DMS79 treated with DMSO at 0.1 percent for 48 hours (cell line): ENCODE data around the gene AHRR.

Experiments
- DNase-seq: peaks from one replicate; lab custom pipeline; 2025; lab: John Stamatoyannopoulos, UW

The AHRR gene

DNA sequence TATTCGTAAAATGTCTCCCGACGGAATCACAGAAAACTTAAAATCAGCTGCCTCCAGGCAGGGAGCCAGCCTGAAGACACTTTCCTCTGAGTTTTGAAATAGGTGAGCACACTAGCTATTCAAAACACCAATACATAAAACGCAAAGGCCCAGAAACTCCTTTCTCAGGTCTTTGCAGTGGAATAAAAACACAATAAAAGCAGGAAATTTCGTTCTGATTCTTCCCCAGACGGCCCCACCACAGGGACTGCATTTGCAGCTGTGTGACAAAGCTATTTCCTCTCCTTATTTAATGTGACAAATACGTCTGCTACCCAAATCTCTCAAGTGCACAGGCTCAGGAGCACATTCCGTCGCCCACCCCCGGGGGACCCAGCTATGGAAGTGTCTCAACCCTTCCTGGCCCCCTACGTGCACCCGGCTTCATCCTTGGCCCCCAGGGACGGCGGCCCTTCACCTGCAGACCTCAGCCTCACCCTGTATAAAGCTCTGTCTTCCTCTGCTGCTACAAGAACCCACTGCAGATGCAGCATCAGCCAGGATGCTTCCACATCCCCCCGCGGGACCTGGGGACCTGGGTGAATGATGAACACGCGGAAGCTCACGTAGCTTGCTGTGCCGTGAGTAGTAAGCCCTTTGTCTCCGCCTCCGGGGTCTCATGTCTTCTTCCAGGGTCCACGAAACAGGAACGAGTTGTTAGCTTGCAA lies 24.9 kb downstream of the AHRR start:
- DNase-seq: no peak

DNA sequence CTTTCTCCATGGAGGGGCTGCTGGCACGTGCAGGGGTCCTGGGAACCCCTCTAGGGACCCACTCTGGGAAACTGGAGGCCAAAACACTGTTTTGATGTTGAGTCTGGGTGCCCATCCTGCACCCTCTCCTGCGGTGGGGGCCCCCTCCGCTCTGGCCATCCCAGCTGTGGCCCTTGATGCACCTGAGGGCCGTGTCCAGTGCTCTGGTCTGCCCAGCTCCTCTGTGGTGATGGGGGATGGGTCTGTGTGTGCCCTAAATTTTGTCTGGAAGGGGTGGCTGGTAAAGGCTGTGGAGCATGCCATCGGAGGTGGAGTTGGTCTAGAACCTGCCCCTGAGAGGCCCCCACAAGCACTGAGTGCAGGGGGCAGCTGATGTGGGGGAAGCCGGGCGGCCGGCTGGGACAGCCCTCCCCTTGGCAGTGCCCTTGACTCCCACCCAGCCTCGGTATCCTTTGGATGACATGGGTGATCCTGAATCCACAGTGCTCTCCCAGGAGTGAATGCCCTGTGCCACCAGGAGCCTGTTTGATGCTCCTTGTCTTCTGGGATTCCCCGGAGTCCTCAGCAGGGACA lies 26.3 kb downstream of the AHRR start:
- DNase-seq: no peak

DNA sequence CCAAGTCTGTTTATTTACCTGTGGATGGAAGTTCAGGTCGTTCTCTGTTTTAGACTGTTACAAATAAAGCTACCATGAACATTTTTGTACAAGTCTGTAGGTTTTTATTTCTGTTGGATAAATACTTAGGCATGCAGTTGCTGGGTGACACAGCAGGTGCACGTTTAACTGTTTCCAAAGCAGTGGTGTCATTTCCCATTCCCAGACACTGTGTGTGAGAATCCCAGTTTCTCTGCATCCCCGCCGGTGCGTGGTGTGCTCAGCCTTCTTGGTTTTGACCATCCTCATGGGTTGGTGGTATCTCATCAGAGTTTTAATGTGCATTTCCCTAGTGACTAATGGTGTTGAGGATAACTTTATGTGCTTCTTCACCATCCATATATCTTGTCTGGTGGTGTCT lies 27.2 kb downstream of the AHRR start:
- no peak for DNase-seq

DNA sequence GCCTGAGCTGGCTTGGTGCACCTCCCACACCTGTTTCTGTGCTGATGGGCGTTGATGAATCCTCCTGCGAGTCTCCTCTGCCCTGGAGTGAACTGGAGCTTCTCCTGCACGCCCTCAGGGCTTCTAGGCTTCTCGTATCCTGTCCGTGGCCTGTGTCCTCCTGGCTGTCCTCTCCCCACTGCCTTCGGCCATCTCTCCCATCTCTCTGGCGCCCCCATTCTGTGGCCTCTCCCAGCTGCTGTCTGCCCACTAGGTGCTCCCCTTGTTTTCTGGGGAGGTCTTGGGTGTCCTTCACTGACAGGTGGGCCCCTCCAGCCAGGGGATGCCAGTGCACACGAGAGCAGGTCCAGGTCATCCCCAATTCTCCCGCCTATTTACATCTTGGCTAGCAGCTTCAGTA lies 28.8 kb downstream of the AHRR start:
- DNase-seq: no peak

DNA sequence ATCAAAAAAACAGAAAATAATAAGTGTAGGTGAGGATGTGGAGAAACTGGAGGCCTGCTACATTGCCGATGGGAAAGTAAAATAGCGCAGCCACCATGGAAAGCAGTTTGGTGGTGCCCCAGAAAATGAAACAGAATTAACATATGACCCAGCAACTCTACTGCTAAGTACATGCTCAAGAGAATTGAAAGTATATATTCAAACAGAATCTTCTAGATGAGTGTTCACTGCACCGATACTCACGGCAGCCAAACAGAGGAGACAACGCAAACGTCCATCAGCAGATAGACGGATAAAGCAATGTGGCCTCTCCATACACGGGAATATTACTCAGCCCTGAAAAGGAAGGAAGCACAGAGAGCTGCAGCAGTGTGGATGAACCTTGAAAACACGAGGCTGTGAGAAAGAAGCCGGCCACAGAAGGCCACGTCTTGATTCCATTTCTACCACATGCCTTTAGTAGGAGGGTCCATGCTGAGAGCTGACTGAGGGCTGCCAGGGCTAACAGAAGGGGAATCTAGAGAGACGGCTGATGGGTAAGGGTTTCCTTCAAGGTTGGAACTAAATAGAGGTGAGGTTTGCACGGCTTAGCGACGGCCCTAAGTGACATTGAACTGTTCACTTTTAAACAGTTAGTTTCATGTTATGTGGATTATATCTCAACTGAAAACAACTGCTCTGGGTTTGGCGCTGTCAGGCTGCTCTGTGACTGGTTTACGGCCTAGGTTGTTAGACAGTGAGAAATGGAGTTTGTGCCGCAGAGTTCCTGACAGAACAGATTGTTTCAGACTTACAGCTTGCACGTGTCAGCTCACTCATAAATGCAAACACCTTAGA lies 29.8 kb downstream of the AHRR start:
- DNase-seq: no peak

DNA sequence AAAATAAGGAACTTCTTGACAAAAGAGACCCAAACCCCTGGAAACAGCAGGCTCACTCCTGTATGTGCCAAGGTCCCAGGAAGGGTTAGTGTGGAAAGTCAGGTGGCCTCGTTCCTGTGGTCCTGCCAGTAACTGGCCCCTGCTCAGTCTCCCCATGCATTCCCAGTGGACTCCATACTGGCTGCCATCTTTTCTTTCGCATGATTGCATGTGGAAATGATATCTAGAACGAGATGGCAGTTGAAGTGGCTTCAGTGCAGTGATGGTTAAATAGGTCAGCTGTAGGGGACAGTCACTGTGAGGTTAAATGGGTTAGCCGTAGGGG lies 30.4 kb downstream of the AHRR start:
- no peak for DNase-seq

DNA sequence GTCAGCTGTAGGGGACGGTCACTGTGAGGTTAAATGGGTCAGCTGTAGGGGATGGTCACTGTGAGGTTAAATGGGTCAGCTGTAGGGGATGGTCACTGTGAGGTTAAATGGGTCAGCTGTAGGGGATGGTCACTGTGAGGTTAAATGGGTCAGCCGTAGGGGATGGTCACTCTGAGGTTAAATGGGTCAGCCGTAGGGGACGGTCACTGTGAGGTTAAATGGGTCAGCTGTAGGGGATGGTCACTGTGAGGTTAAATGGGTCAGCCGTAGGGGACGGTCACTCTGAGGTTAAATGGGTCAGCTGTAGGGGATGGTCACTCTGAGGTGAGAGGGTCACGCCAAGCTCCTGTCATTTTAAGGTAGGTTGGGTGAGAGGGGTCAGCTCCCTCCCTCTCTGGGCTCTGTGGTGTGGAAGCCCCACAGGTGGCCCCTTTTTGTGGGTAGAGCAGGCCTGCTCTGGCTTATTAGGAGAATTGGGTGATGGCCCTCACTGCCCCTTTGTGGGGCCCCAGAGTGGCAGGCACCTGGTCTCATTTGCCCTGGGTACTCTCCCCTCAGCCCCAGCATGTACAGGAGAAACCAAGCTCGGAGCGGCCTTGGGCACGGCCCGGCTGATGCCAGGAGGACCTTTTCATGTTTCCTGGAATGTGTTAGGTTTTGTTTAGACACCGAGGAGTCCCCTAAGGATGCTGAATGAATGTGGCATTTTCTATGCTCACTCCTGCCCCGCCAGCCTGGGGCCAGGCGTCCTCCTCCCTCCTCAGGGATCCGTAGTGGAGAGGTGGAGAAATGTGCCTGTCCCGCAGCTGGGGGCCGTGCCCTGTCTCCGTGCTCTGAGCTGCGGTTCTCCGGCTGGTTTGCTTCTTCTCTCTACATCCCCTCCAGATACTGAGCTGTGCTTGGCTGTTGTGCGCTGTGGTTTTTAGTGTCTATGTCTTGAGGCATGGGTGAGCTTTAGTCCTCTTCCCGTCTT lies 31.4 kb downstream of the AHRR start:
- DNase-seq: no peak

DNA sequence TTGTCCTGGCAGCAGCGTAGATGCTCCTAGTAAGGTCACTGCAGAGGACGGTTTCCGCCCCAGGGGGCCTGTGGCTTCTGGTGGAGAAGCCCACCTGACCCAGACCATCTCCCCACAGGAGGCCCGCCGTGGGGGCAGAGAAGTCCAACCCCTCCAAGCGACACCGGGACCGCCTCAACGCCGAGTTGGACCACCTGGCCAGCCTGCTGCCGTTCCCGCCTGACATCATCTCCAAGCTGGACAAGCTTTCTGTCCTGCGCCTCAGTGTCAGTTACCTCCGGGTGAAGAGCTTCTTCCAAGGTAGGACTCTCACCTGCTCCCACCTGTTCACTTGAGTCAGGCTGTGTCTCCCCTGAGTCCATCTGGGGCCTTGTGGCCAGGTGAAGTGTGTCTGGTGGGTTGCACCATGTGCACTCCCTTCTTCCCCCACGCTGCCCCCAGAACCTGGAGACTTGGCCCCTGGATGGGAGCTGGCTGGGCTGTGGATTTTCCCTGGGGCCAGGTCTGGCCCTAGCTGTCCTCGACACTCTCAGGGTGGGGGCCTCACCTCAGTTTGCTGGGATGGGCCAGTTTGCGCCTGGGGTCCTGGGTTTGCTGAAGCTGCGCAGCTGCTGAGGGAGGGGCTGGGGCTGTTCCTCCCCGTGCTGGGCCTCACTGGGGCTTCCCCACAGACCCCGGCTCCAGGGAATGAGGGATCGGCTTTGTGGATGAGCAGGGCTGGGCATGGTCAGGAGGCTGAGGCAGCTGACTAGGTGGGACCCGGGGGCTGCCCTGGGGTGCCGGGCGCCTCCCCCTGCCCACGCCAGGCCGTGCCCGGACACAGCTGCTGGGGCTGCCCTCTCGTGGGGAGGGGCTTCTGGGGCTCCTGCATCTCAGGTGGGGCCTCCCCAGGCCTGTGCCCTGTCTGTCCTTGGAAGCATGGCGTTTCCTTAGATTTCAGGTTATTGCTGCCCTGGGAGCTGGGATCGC lies 32.4 kb downstream of the AHRR start:
- DNase-seq: no peak

DNA sequence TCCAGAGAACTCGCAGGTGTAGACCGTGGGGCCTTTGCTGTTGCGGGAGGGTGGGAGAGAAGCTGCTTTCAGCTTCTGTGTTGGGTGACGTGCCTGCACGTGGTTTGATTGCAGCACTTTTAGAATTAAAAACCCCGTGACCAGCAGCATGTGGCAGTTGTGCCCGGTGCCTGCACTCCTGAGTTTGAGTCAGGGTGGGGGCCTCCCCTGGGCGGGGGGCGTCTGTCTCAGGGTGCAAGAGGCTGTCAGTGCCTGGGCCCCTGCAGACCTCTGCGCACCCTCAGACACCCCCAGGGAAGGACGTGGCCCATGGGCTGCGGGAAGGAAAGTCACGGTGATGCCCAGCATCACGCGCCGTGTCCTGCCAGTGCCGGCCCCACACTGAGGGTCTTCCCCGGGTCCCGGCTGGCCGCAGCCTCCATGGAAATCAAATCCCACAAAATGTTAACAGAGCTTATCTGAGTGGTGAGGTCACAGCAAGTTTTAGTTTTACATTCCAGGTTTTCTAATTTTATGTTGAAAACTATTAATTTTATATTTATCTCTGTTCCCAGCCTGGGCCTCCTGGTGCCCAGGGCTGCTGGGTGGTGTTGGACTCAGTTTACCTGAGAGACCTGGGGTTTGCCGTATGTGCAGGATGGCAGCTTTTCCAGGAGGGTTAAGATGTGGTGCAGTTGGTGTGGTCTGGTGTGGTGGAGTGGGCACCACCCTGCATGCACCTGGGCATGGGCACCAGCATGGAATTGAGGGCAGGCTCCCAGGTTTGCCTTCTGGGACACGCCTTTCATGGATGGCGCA lies 33.3 kb downstream of the AHRR start:
- DNase-seq: no peak

DNA sequence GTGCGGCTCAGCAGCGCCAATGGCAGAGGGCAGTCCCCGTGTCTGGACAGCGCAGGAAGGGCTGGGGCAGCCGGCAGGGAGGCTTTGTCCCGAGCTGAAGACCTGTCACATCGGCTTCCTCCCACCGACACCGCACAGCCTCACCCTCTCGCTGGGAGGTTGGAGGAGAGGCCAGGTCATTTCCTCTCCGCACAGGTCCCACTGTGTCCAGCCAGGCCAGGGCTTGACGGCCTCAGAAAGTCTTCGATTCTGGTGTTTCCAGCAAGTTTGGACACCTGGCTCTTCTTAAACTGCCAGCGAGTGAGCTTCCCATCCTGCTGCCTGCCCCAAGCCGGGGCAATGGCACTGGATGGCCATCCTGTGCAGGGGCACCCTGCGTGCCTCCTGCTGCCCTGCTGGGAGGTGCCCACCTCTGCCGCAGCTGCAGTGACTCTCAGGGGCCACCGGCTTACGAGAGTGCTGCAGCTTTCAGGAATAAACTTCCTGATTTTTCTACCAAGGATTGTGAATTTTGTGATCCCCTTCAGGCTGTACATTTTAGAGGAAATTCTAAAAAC lies 33.9 kb downstream of the AHRR start:
- no peak for DNase-seq

DNA sequence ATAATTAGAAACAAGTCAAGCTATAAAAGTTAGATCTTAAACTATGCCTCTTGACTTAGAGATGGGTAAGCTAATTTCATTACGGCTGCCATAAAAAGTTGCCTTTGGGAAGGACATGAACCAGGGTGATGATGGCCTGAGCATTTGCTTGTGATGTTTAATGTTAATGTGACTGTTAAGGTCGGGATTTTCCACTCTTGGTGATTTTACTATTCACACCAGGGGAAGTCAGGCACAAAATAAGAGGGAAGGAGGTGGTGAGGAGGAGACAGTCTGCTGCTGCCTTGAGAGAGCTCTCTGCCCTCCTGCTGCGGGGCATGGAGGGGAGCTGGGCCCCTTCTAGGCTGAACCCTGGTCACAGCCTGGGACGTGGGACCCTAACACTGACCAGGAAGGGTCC lies 34.4 kb downstream of the AHRR start:
- no peak for DNase-seq

DNA sequence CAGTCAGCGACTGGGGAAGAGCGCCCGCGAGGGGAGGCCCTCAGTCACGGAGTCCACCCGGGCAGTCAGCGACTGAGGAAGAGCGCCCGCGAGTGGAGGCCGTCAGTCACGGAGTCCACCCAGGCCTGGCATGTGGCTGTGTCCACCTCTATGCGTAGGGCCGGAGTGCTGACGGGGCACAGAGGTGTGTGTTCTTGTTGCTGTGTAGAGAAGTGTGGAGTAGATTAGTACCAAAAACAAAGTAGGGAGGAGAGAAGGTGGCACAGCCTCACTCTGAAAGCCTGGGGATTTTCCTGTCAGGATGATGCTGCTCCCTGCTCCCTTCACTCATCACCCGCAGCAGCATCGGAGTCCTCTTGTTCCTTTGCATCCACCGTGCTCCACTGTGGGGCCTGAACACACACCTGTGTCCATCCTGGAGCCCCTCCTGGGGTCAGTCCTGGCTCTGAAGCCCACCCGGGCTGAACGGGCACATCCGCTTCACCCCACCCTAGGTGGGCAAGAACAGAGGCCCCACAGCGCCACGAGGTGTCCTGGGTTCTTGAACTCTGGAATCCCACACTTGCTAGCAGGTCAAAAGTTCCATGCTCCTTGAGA lies 37.9 kb downstream of the AHRR start:
- no peak for DNase-seq

DNA sequence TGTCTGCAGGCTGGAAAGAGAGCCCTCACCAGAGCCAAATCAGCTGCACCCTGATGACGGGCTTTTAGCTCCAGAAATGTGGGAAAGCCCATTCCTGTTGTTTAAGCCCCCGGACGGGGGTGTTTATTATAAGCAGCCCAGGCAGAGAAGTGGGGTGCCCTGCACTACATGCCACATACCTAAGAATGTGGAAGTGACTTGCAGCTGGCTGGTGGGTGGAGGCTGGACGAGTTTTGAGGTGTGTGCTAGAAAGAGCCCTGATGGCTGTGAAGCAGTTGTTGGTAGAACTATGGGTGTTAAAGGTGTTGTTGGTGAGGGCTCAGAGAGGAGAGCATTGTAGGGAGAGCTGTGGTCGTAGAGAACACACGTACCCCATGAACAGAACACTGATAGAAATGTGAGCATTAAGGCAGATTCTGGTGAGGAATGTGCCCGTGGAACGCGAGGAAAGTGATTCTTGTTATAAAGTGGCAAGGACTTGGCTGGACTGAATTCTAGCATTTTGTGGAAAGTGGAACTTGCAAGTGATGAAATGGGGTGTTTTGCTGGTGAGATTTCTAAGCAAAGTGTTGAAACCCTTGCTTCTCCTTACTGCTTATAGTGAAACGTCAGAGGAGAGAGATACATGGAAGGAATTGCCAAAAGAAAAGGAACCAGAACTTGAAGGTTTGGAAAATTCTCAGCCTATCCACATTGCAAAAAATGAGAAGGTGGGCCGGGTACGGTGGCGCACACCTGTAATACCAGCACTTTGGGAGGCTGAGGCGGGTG lies 38.9 kb downstream of the AHRR start:
- no peak for DNase-seq

DNA sequence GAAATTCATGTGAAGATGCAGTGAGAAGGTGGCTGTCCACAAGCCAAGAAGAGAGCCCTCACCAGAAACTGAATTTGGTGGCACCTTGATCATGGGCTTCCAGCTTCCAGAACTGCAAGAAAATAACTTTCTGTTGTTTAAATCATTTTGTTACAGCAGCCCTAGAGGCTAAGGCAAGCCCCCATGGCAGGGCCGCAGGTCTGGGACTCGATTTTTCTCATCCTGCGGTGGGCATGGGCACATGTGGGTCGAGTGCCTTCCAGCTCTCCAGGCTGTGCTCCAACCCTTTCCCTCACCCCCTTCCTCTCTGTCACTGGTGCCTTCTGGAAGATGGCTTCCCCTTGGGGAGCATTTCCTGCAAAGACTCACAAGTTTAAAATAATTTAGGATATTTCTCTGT lies 40.7 kb downstream of the AHRR start:
- DNase-seq: no peak

DNA sequence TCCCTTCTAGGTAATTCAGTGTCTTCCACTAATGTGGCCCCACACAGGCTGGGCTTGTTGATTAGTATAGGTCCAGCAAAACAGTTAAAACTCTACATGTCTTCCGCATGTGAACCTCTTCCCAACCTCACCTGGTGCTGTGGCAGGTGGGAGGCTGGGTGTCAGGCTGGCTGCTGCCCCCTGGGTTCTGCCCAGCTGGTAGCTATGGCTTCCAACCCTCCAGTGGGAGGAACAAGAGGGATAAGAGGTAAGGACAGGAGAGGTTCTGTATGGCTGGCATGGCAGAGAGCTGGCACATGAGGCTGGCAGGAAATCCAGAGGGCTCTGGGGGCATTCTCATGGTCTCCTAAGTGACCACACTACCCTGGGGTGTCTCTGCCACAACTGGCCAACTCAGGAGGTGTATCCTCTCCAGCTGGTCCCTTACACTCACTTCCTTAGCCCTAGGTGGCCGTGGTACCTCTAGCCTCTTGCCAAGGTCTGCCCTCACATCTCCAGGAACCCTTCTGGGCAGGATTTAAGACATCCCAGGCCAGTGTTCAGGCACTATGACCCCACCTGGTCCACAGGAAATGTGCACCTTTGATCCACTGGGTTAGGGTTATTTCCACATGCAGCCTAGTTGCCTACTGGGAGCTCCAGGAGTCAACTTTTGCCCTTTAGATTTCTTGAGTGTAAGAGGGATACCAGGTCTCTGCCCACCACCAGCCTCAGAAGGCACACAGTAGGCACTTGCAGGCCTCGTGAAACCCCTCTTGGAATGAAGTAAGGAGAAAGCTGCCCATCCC lies 41.7 kb downstream of the AHRR start:
- DNase-seq: no peak

DNA sequence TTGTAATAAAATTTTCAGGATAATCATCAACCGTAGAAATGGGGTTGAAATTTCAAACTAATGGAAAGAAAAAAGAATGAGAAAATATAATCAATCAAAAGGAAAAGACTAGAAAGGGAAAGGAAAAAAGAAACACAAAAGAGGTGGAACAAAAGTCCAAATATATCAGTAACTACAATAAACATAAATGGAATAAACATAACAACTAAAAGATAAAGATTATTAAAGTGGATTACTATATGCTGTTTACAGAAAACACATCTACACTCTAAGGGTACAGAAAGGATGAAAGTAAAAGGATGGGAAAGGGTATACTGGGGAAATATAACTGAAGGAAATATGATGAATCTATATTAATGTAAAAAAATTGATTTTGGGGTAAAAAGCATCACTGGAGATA lies 43.0 kb downstream of the AHRR start:
- DNase-seq: no peak

DNA sequence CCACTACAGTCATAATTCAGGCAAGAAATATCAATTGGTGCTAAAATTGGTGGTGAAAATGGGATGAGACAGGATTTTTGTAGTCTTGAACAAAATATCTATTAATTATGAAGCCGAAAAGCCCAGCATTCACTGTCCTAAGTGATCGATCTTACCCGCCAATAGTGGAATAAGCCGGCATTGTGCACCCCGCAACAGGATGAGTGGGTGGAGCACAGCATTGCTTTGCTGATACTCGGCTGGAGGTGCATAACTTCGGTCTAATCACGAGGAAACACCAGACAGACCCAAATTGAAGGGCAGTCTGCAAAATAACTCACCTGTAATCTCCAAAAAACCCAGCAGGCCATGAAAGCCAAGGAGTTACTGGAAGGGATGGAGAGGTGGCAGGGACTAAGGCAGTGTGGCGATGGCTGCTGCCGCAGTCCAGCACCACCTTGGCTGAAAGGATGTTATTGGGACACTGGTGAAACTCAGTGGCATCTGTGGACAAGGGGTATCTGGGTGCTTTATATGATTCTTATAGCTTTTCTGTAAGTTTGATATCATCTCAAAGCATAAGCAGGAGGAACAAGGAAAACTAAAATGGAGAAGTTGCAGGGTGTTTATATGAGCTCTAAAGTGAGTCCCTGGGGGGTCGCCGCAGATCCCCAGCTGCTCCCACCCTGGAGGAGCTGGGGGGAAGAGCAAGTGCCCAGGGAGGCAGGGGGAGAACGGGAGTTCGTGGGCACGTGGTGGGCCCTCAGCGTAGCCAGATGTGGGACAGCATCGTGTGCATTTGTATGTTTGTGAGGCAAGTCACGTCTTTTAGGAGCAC lies 45.2 kb downstream of the AHRR start:
- DNase-seq: no peak
